HepG2 (cell line): ENCODE results near the gene NKAIN4. TPM values are rescaled to one million over a fixed set of nuclear protein-coding genes. Genes with fewer than 3 reads are reported as not detected.

ENCODE experiments used
- AFF4 ChIP-seq: sonication (generic); formaldehyde crosslinking; IDR thresholded peaks from 2 replicates; pipeline ENCODE4 v1.4.0; 2020; ENCODE audit warnings: missing genetic modification reagents
- HNRNPH1 ChIP-seq: fragments of 200-400 bp; formaldehyde crosslinking; optimal IDR thresholded peaks from 2 replicates; pipeline ENCODE3; 2017; ENCODE audit warnings: mild to moderate bottlenecking, low read depth, low read length
- MAZ ChIP-seq, 2 experiments: sonication (generic) in 1 of 2; formaldehyde crosslinking in 1 of 2; IDR thresholded peaks; 2 replicates each; pipeline versions ENCODE4 v1.5.0 to v1.6.1; 2012 to 2020; ENCODE audit warnings: low read depth in 2 of 2, mild to moderate bottlenecking in 2 of 2, borderline replicate concordance in 1 of 2, improper control_type of control experiment in 1 of 2, low read length in 1 of 2, missing genetic modification reagents in 1 of 2, moderate library complexity in 1 of 2
- RFX1 ChIP-seq: fragments of 450-650 bp; IDR thresholded peaks from 2 replicates; pipeline ENCODE4 v1.6.1; 2017
- SALL2 ChIP-seq: sonication (generic); formaldehyde crosslinking; IDR thresholded peaks from 2 replicates; pipeline ENCODE4 v1.8.1; 2023; ENCODE audit warnings: mild to moderate bottlenecking, missing genetic modification reagents, inconsistent platforms
- SNAPC5 ChIP-seq: sonication (generic); formaldehyde crosslinking; IDR thresholded peaks from 2 replicates; pipeline ENCODE4 v1.8.1; 2023; ENCODE audit warnings: mild to moderate bottlenecking, missing genetic modification reagents, borderline replicate concordance
- SRSF9 ChIP-seq: fragments of 200-400 bp; formaldehyde crosslinking; IDR thresholded peaks from 2 replicates; pipeline ENCODE4 v1.6.1; 2018; ENCODE audit warnings: borderline replicate concordance, mild to moderate bottlenecking, low read depth, low read length; ENCODE audit not compliant: insufficient read depth, poor library complexity, severe bottlenecking
- STAG1 ChIP-seq: sonication (generic); formaldehyde crosslinking; IDR thresholded peaks from 2 replicates; pipeline ENCODE4 v1.4.0; 2020; ENCODE audit warnings: missing genetic modification reagents
- ZBTB1 ChIP-seq: sonication (generic); formaldehyde crosslinking; IDR thresholded peaks from 2 replicates; pipeline ENCODE4 v1.4.0; 2020; ENCODE audit warnings: missing genetic modification reagents, borderline replicate concordance
- ZNF343 ChIP-seq: sonication (generic); formaldehyde crosslinking; IDR thresholded peaks from 2 replicates; pipeline ENCODE4 v1.4.0; 2020; ENCODE audit warnings: mild to moderate bottlenecking, missing genetic modification reagents
- ZNF367 ChIP-seq: sonication (generic); formaldehyde crosslinking; IDR thresholded peaks from 2 replicates; pipeline ENCODE4 v1.4.0; 2020; ENCODE audit warnings: missing genetic modification reagents, borderline replicate concordance
- ZNF564 ChIP-seq: sonication (generic); formaldehyde crosslinking; IDR thresholded peaks from 2 replicates; pipeline ENCODE4 v1.8.1; 2023; ENCODE audit warnings: mild to moderate bottlenecking, missing genetic modification reagents
- ZNF782 ChIP-seq: sonication (generic); formaldehyde crosslinking; IDR thresholded peaks from 2 replicates; pipeline ENCODE4 v1.4.0; 2020; ENCODE audit warnings: missing genetic modification reagents, mild to moderate bottlenecking, borderline replicate concordance
- ZNF841 ChIP-seq: sonication (generic); formaldehyde crosslinking; IDR thresholded peaks from 2 replicates; pipeline ENCODE4 v1.8.1; 2023; ENCODE audit warnings: missing genetic modification reagents, borderline replicate concordance
- ZNF879 ChIP-seq: sonication (generic); formaldehyde crosslinking; IDR thresholded peaks from 2 replicates; pipeline ENCODE4 v1.8.1; 2023; ENCODE audit warnings: missing genetic modification reagents
- ZSCAN20 ChIP-seq: sonication (generic); formaldehyde crosslinking; IDR thresholded peaks from 2 replicates; pipeline ENCODE4 v1.4.0; 2020; ENCODE audit warnings: missing genetic modification reagents, mild to moderate bottlenecking, borderline replicate concordance
- polyA plus RNA-seq, 8 experiments: library from polyadenylated mRNA; depleted of rRNA in 3 of 8; stranded (reverse) in 7 of 8; unstranded in 1 of 8; fragments of >200 nt; fragmentation: Illumina TruSeq in 4 of 8; extraction: Trizol in 4 of 8; gene quantifications; 2 replicates each; pipeline versions ENCODE4 v1.2.1 to v1.2.3, GENCODE V29; 2011 to 2016; ENCODE audit warnings: low read depth in 4 of 8, missing spikeins in 1 of 8, mixed read lengths in 1 of 8; ENCODE audit not compliant: insufficient read depth in 1 of 8
- total RNA-seq, 5 experiments: library from RNA; depleted of rRNA; stranded (reverse); fragments of >200 nt; fragmentation: Illumina TruSeq; extraction: Trizol; gene quantifications; 2 replicates each; pipeline ENCODE4 v1.2.3, GENCODE V29; 2016; ENCODE audit warnings: low read depth in 1 of 5
- TF ChIP-seq, protein P1 (sequence below): sonication (generic); formaldehyde crosslinking; IDR thresholded peaks from 2 replicates; pipeline ENCODE4 v1.8.0; 2022; ENCODE audit warnings: missing genetic modification reagents, low read depth, mild to moderate bottlenecking, borderline replicate concordance
- TF ChIP-seq, protein P2 (sequence below): sonication (generic); formaldehyde crosslinking; IDR thresholded peaks from 2 replicates; pipeline ENCODE4 v1.5.1; 2020; ENCODE audit warnings: missing genetic modification reagents, mild to moderate bottlenecking, borderline replicate concordance

NKAIN4 gene
- total and polyA plus RNA-seq, 2 of the 13 experiments (the other 11 are each of a cell fraction or from before 2014, with no cell fraction given): not detected

DNA sequence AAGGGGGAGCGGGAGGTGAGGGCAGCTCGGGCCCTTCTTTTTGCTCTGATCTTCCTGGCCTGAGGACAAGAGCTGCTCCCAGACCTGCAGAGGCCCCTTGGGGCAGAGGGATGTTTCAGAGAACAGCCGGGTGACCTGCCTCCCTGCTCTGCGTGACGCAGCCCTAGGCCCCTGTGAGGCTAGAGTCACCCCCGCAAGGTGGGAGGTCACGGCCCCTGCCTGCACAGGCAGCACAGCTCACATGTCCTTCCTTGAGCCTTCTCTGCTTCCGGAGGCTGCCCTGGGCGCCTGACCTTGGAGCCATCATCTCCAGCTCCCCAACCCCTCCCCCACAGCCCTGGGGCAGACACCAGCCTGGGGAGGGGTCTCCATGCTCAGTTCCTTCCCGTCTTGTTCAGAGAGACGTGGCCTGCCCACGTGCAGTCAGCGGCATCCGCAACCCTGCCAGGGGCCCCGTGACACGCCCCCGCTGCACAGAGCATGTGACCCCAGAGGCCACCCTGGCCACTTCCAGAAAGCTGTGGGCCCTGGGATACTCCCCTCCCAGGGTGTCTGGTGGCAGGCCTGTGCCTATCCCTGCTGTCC, 18.8 kb downstream of the NKAIN4 start, which contains the start of gene BIRC7 (continued):
- TF ChIP-seq MAZ (IDR thresholded peaks at IDR 0.05; ENCODE audit: borderline replicate concordance, low read depth, low read length) (no peak), MAZ (CRISPR knock-in tag; IDR thresholded peaks at IDR 0.05; ENCODE audit: low read depth) (peak; percentile 62; the same call in 1 of the 2 replicates), ZNF564 (CRISPR knock-in tag) (no peak), ZNF841 (CRISPR knock-in tag) (no peak), RFX1 (no peak), ZNF782 (CRISPR knock-in tag) (no peak), SNAPC5 (CRISPR knock-in tag) (no peak), ZSCAN20 (CRISPR knock-in tag) (no peak; the same call in 1 of the 2 replicates), AFF4 (no peak), ZBTB1 (CRISPR knock-in tag) (no peak), SRSF9 (no peak), ZNF367 (CRISPR knock-in tag) (no peak), HNRNPH1 (no peak), ZNF343 (CRISPR knock-in tag) (no peak), STAG1 (CRISPR knock-in tag) (no peak), SALL2 (CRISPR knock-in tag) (no peak), ZNF879 (CRISPR knock-in tag) (no peak)
- TF ChIP-seq, protein P1, sequence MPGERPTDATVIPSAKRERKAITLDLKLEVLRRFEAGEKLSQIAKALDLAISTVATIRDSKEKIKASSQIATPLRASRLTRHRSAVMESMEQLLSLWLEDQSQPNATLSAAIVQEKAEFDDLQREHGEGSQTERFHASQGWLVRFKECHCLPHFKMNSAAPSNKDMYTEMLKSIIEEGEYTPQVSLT: no peak
- TF ChIP-seq, protein P2, sequence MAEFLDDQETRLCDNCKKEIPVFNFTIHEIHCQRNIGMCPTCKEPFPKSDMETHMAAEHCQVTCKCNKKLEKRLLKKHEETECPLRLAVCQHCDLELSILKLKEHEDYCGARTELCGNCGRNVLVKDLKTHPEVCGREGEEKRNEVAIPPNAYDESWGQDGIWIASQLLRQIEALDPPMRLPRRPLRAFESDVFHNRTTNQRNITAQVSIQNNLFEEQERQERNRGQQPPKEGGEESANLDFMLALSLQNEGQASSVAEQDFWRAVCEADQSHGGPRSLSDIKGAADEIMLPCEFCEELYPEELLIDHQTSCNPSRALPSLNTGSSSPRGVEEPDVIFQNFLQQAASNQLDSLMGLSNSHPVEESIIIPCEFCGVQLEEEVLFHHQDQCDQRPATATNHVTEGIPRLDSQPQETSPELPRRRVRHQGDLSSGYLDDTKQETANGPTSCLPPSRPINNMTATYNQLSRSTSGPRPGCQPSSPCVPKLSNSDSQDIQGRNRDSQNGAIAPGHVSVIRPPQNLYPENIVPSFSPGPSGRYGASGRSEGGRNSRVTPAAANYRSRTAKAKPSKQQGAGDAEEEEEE (CRISPR knock-in tag): no peak
